Peyer's patch (tissue), 4 donors: ENCODE data around the gene AGR2. TPM values are rescaled to one million over a fixed set of nuclear protein-coding genes. Genes with fewer than 3 reads are reported as not detected.

Source experiments
- DNase-seq, 3 donors: peaks; one replicate each; pipeline ENCODE4 v3.0.0-alpha.2; 2017 to 2019
- H3K27ac ChIP-seq, 4 donors: fragments of 200-600 bp; sonication (generic); one replicate each; pipeline ENCODE4 v1.5.1; 2016 to 2019
- H3K27me3 ChIP-seq, 2 donors: fragments of 200-600 bp; sonication (generic); one replicate each; pipeline ENCODE4 v1.5.1; 2019
- H3K36me3 ChIP-seq, 3 donors: fragments of 200-600 bp; sonication (generic); one replicate each; pipeline ENCODE4 v1.5.1; 2016 to 2019
- H3K4me1 ChIP-seq, 4 donors: fragments of 200-600 bp; sonication (generic); one replicate each; pipeline ENCODE4 v1.5.1; 2016 to 2019
- H3K4me3 ChIP-seq, 4 donors: fragments of 200-600 bp; sonication (generic); 1 replicate in 3 of 4; 2 replicates in 1 of 4; pipeline ENCODE4 v1.5.1; 2016 to 2019; ENCODE audit warnings: mild to moderate bottlenecking in 1 of 4
- H3K9me3 ChIP-seq, 4 donors: fragments of 200-600 bp; sonication (generic); one replicate each; pipeline ENCODE4 v1.5.1; 2016 to 2019; ENCODE audit warnings: mild to moderate bottlenecking in 1 of 4
- POLR2A ChIP-seq, 2 donors: fragments of 450-650 bp; IDR thresholded peaks; one replicate each; pipeline ENCODE4 v1.5.1; 2017; ENCODE audit warnings: antibody characterized with exemption in 2 of 2, mild to moderate bottlenecking in 2 of 2, moderate library complexity in 2 of 2
- total RNA-seq, 4 donors: library from RNA; depleted of rRNA; stranded (reverse); fragments of >200 nt; gene quantifications; one replicate each; pipeline ENCODE4 v1.1.0, GENCODE V29; 2016
- TF ChIP-seq, protein P1 (sequence below), 6 experiments: fragments of 450-650 bp in 4 of 6; fragments of 200-600 bp in 2 of 6; sonication (generic) in 1 of 6; IDR thresholded peaks; one replicate each; pipeline ENCODE4 v1.5.1; 2017 to 2019; ENCODE audit warnings: antibody characterized with exemption in 6 of 6, mild to moderate bottlenecking in 3 of 6, moderate library complexity in 1 of 6

AGR2 gene
- total RNA-seq, 4 donors from 2014 or later = 49.5 to 282 (median 252) TPM

DNA sequence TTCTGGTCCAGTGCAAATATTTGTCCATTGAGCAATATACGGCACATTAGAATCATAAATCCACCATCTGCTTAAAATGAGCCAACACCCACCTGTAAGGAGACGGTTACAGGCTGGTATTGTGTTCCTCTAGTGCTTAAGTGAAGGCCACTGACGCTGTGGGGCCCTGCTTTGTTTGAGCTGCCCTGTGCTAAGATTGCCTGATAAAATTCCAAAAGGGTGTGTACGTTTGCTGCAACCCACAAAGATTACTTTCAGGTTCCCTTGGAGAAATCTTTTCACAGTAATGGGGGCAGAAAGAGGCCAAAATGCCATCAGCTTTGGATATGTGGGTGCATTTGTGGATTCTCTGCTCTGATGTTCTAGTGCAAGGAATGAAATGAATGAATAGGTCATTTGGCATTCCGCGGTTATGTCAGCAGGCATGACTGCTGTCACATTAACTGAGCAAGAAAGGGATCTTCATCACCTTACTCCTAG lies 42.6 kb upstream of the AGR2 start:
- no peaks in the 10 kb centered on the region for H3K27me3 ChIP-seq
- peaks cover 0 to 7% (median 0%) of the 10 kb centered on the region in 4 donors for H3K4me1 ChIP-seq
- TF ChIP-seq, protein P1, sequence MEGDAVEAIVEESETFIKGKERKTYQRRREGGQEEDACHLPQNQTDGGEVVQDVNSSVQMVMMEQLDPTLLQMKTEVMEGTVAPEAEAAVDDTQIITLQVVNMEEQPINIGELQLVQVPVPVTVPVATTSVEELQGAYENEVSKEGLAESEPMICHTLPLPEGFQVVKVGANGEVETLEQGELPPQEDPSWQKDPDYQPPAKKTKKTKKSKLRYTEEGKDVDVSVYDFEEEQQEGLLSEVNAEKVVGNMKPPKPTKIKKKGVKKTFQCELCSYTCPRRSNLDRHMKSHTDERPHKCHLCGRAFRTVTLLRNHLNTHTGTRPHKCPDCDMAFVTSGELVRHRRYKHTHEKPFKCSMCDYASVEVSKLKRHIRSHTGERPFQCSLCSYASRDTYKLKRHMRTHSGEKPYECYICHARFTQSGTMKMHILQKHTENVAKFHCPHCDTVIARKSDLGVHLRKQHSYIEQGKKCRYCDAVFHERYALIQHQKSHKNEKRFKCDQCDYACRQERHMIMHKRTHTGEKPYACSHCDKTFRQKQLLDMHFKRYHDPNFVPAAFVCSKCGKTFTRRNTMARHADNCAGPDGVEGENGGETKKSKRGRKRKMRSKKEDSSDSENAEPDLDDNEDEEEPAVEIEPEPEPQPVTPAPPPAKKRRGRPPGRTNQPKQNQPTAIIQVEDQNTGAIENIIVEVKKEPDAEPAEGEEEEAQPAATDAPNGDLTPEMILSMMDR (IDR thresholded peaks at IDR 0.05) = no peak
- TF ChIP-seq POLR2A (IDR thresholded peaks at IDR 0.05) = no peak
- no peaks in the 10 kb centered on the region for H3K9me3 ChIP-seq
- H3K27ac ChIP-seq = peak overlapping the region in 2 of 4 donors; percentile 8 to 25
- peak in 1 of 3 donors; percentile 65 for DNase-seq
- H3K36me3 ChIP-seq = no peaks in the 10 kb centered on the region
- no peak overlapping the region for H3K4me3 ChIP-seq

DNA sequence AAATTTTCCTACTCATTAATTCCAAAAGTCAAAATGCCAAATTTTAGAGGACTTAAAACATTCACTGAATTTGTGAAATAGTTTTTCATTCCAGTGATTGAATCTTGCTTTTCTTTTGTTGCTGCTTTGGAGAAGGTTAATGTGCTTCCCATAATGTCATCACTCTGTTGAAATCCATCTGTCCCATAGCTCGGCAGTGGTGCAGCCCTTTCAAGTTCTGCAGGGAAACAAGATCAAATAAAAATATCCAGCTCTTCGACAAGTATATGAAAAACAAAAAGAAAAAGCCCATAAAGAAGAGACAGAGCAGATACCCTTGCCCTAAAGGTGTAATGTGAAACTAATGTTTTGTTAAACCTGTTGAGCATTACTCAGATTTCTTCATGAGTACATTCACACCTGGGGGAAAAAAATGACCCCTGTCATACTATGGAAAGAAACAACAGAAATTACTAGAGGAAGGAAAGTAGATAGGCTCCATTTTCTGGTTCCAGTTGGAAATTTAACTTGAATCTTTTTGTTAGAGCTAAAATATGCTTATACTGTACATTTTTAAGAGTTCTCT lies 41.9 kb upstream of the AGR2 start:
- peaks cover 0 to 2% (median 0%) of the 10 kb centered on the region in 4 donors for H3K4me1 ChIP-seq
- H3K36me3 ChIP-seq = no peaks in the 10 kb centered on the region
- H3K27ac ChIP-seq = no peak overlapping the region
- H3K4me3 ChIP-seq = no peak overlapping the region
- no peaks in the 10 kb centered on the region for H3K27me3 ChIP-seq
- no peak for DNase-seq
- no peaks in the 10 kb centered on the region for H3K9me3 ChIP-seq
- TF ChIP-seq POLR2A (IDR thresholded peaks at IDR 0.05) = no peak
- TF ChIP-seq, protein P1 (IDR thresholded peaks at IDR 0.05) = no peak

DNA sequence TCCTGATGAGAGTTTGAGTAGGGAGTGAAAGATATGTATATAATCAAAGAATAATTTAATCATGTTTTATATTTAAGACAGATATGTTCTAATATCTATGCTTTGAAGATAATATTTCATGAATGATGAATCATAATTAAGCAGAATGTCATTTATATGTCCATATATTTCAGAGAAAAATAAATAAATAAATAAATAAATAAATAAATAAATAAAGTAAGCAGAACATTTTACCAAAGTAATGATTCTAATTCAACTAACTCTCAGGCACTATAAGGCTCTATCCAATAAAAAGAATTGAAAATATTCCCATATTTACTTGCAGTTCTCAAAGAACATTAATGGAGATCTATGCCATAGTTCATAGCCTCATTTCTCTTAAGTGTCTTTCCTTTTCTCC lies 40.9 kb upstream of the AGR2 start:
- Histone ChIP-seq H3K27me3 (no peaks in the 10 kb centered on the region), H3K4me3 (no peak overlapping the region), H3K4me1 (no peaks in the 10 kb centered on the region), H3K36me3 (no peaks in the 10 kb centered on the region), H3K9me3 (no peaks in the 10 kb centered on the region), H3K27ac (no peak overlapping the region)
- DNase-seq = no peak
- TF ChIP-seq POLR2A (IDR thresholded peaks at IDR 0.05) = no peak
- TF ChIP-seq, protein P1 (IDR thresholded peaks at IDR 0.05) = no peak

DNA sequence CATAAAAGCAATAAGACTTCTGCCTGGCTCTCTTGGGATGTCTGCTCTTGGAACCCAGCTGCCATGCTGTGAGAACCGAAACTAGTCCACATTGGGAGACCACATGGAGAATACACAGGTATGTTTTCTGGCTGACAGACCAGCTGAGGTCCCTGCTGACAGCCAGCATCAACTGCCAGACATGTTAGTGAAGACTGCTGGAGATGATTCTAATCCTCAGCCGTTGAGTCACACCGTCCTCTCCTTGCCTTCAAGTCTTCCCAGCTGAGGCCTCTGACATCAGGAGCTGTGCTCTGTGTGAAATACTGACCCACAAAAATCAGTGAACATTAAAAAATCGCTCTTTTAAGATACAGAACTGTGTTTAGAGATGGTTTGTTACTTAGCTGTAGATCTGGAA lies 36.9 kb upstream of the AGR2 start:
- H3K4me1 ChIP-seq = no peaks in the 10 kb centered on the region
- no peak overlapping the region for H3K27ac ChIP-seq
- no peaks in the 10 kb centered on the region for H3K36me3 ChIP-seq
- TF ChIP-seq, protein P1 (IDR thresholded peaks at IDR 0.05) = no peak
- no peak for TF ChIP-seq POLR2A (IDR thresholded peaks at IDR 0.05)
- no peaks in the 10 kb centered on the region for H3K27me3 ChIP-seq
- DNase-seq = no peak
- H3K4me3 ChIP-seq = no peak overlapping the region
- no peaks in the 10 kb centered on the region for H3K9me3 ChIP-seq

DNA sequence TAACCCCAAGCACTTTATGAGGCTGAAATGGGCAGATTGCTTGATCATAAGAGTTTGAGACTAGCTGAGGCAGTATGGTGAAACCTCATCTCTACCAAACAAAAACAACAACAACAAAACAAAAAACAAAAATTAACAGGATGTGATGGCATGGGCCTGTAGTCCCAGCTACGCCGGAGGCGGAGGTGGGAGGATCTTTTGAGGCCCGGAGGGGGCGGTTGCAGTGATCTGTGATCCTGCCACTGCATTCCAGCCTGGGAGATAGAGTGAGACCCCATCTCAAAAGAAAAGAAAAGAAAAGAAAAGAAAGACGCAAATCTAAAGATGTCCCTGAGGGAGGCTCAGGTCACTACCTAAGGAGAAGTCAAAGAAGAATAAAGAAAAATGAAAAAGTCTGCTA lies 35.3 kb upstream of the AGR2 start:
- Histone ChIP-seq H3K4me3 (no peak overlapping the region), H3K9me3 (no peaks in the 10 kb centered on the region), H3K4me1 (no peaks in the 10 kb centered on the region), H3K27me3 (no peaks in the 10 kb centered on the region), H3K36me3 (no peaks in the 10 kb centered on the region), H3K27ac (no peak overlapping the region)
- TF ChIP-seq POLR2A (IDR thresholded peaks at IDR 0.05) = no peak
- TF ChIP-seq, protein P1 (IDR thresholded peaks at IDR 0.05) = no peak
- no peak for DNase-seq

DNA sequence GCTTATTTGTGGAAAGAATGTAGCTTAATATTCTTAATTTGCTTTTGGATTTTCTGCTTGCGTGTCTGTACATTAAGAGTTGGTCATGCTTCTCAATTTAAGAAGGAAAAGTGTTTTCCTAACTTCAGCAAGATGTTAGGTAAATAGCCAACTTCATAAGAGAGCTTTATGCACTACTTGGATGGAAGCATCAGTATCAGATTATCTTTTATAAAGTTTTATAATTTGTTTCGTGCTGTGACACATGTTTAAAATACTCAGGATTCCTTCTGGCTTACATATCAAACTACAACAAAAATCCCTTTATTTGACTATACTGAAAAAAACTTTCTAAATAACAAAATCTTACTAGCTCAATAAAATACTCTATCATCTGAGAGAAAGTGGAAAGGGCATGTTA lies 34.8 kb upstream of the AGR2 start:
- Histone ChIP-seq H3K4me1 (no peaks in the 10 kb centered on the region), H3K27me3 (no peaks in the 10 kb centered on the region), H3K9me3 (no peaks in the 10 kb centered on the region), H3K27ac (no peak overlapping the region), H3K36me3 (no peaks in the 10 kb centered on the region), H3K4me3 (no peak overlapping the region)
- no peak for DNase-seq
- no peak for TF ChIP-seq POLR2A (IDR thresholded peaks at IDR 0.05)
- TF ChIP-seq, protein P1 (IDR thresholded peaks at IDR 0.05) = no peak
